Right ventricle myocardium inferior (tissue), 1 donor: ENCODE data around the gene TIMM9. TPM values are rescaled to one million over a fixed set of nuclear protein-coding genes. Genes with fewer than 3 reads are reported as not detected.
"Not testable (repeated sequence)": the region's sequence is repeated elsewhere in the genome, so short reads cannot be mapped to it uniquely, and the experiment has no call there.

Experiments
- ATAC-seq: fragments of 200-7000 bp; cut with Tn5 transposase; one replicate; pipeline ENCODE4 v1.9.1; 2020; ENCODE audit warnings: mild to moderate bottlenecking, moderate library complexity
- DNase-seq: peaks from one replicate; pipeline ENCODE4 v3.0.0; 2021; ENCODE audit errors: missing footprints
- intact Hi-C: fragments of 100-400 bp; cut with DNase I; formaldehyde crosslinking; loops from one replicate; pipeline ENCODE4 v1.11.0; 2022
- total RNA-seq: library from RNA; stranded (reverse); fragmentation: NEBNext Ultra II Directional; extraction: Animal tissue kit (Norgen Biotek cat#: 25700); gene quantifications from one replicate; pipeline ENCODE4 v1.2.1, GENCODE V29; 2021
- donor health status: DM: no; HTN: yes; CAD: no; lungs with severe emphysema.

Gene TIMM9
- total RNA-seq, 1 donor from 2014 or later = 24.1 TPM

DNA sequence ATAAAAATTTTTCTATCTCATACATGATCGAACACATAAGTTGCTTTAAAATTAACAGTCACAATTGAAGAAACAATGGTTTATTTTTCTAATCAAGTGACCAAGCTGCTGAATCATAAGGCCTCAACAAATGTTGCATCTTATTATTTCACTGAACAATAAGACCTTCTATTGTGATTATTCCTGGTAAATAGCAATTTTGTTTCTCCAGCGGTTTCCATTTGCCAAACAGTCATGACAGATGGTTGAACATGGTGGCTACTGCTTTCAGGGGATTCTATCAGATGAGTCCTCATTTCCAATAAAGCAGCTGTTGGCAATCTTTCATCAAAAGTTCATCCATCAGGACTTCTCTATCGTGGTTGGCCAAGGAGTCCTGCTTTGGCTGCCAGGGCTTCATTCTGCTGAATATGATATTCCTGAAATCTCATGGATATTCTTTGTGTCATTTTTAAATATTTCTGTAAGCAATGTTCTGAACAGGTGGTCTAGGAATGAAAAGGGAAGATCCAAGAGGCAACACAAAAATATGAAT is 18.6 kb downstream of the TIMM9 start:
- intact Hi-C loops = no loop called here
- DNase-seq (no peak), ATAC-seq (no peak)

DNA sequence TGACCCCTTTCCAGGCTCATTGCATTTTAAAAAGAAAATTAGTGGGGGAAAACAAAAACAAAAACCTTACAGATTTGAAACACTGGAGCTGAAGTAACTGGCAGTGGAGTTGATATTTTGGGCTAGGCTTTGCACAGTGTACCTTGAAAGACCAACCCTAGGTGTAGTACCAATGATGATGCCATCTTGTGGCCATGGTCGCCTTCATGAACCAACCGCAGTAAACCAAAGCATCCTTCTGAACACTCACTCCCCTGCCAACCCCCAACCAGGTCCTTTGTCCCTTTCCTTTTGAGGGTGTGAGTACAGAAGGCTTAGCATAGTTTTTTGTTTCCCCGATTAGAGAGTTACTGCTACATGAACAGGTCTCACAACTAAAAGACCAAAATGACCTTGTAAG is 25.7 kb downstream of the TIMM9 start:
- DNase-seq = no peak
- intact Hi-C loops = no loop called here
- ATAC-seq = no peak

DNA sequence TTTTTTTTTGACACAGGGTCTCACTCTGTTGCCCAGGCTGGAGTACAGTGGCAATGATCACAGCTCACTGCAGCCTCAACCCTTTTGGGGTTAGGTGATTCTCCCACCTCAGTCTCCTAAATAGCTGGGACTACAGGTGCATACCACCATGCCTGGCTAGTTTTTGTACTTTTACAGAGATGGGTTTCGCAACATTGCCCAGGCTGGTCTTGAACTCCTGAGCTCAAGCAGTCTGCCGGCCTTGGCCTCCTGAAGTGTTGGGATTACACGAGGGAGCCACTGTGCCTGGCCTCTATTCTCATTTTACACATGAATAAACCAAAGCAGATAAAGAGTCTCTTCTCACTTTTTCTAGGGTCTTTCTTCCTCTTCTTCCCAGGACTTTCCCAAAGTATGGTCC is 28.4 kb downstream of the TIMM9 start:
- intact Hi-C loops = no loop called here
- DNase-seq (no peak), ATAC-seq (no peak)

DNA sequence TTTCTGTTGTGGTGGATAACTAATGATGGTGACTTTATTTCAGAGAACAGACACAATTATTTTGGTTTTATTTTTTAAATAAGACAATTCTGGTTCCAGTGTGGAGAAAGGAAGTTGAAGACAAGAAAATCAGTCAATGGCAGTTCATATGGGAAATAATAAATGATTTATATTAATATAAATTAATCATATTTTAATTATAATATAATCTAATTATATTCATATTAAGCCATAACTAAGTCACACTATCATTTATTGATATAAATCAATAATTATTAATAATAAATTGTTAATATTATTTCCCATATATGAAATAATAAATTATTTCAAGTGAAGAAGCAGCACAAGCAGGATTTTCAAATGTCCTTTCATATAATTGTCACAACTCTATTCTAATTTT is 28.8 kb downstream of the TIMM9 start:
- DNase-seq (no peak), ATAC-seq (no peak)
- intact Hi-C loops = no loop called here

DNA sequence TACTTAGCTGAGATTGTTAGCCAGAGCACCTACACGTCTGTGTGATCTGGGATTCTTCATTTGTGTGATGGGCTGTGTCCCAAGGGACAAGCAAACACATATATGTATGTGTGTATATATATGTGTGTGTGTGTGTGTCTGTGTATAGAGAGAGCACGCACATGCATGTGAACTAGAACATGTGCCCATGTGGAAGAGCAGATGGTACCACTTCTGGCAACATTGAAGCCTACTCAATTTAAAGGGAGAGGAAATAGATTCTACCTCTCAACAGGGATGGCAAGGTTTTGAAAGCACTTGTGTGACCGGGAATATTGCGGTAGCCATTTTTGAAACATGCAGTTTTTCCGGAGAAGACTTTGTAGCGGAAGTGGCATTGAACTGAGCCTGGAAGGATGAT is 30.2 kb downstream of the TIMM9 start:
- DNase-seq = no peak
- ATAC-seq = no peak
- intact Hi-C loops = no loop called here

DNA sequence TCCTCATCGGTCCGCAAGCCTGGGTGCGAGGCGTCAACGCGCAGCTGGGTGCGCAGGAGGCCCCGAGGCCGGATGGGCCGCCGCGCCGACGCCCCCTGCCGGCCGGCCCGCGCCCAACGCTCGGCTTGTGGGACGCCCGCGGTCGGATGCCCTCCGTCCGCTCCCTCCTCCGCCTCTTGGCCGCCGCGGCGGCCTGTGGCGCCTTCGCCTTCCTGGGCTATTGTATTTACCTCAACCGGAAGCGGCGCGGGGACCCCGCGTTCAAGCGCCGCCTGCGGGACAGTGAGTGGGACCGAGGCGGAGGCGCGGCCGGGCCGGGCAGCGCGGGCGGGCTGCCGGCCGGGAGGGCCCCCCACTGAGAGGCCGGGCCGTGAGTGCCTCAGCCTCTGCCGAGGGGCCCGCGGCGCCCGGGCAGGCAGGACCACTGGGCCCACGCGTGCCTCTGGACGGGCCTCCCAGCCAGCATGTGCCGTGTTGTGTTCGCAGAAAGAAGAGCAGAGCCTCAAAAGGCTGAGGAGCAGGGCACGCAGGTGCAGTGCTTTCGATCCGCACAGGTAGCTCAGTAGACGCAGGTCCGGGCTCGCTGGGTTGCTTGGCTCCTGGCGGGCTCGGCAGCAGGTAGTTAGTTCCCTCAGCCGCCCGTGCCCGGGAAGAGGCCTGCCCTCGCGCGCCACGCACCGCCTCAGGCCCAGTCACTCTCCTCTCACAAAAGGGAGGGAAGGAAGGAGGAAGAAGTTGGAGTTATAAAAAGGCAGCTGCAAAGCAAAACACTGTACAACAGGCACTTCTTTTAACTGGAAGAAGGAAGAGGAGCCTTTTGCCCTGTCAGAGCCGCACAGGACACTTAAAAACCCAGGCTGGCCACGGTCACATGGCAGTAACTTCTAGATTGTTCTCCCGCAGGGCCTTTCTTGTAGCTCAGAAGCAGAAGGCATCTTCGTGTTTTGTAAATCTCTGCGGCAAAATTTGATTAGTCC is 31.2 kb downstream of the TIMM9 start, which contains the start of gene TOMM20L:
Gene TOMM20L, plus strand, starts transcription at position 119 of the 977 bp plus-strand sequence. Its CDS starts 28 bp downstream, at position 147.
- ATAC-seq (peak; percentile 95), DNase-seq (peak; percentile 90)
- intact Hi-C loops = no loop called here

DNA sequence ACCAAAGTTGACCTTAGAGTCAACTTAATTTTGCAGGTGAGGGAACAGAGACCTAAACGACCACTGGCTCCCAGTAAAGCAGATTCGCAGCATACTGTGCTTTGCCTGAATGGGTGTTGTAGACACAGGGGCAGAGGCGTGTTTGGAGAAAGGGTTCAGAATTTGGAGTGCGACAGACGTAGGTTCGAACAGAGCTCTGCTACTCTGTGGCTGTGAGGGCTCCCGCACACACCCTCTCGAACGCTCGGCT is 31.8 kb downstream of the TIMM9 start:
- DNase-seq (no peak), ATAC-seq (no peak)
- intact Hi-C loops = no loop called here

DNA sequence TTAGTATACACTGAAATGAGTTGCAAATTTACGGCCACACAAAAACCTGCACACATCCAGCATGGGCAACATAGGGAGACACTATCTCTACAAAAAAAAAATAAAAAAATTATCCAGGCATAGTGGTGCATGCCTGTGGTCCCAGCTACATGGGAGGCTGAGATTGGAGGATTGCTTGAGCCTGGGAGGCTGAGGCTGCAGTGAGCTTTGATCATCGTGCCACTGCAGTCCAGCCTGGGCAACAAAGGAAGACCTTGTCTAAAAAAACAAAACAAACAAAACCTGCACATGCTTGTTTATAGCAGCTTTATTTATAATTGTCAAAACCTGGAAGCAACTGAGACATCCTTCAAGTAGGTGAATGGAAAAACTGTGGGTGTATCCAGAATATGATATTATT is 36.5 kb downstream of the TIMM9 start:
- intact Hi-C loops = no loop called here
- no peak for ATAC-seq
- no peak for DNase-seq

DNA sequence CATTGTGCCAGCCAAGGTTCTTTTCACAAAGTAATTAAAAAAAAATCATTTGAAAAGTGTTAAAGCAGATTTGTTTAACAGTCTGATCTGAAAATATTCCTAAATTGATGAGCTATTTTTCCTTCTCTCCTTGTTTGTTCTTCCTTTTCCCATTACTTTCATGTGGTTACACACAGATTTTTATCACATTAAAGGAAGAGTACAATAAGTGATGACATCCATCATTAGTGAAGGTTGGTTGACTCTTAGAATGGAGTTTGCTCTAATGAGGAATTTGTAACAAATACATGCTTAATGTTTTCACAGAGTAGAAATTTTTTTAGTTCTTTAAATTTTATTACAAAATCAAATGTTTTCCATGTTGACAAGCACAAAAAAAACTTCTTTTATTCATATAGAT is 50.5 kb downstream of the TIMM9 start:
- DNase-seq (no peak), ATAC-seq (no peak)
- intact Hi-C loops = no loop called here

DNA sequence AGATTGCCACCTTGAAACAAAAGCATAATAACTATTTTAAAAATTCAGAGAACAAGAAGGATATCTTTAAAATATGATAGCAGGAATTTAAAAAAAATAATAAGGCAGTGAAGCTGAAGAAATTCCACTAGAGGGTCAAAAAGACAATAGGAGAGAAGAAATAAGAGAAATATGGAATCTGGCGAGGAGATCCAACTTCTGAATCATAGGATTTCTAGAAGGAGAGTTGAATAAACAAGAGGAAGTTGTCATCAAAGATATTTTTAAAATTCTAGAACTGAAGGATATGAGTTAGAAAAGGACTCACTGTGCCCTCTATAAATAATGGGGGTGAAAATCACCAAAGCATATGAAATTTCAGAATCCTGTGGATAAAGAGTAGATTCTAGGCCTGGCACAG is 58.4 kb downstream of the TIMM9 start:
- intact Hi-C loops = no loop called here
- ATAC-seq = no peak
- DNase-seq = no peak

DNA sequence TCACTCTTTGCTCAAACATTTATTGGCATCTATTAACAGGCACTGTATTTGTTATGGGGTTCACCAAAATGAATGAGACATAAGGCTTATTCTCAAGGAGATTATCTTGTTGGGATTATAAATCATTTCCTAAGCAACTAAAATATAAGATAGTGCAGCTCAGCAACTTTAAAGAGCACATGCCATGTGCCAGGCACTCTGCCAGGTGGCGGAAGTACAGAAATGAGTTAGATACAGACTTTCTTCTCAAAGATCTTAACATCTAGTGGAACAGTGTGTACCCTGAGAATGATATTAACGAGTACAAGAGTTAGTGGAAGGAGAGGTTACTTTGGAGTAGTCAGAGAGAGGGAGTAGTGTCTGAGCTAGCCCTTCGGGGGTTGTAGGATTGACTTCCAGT is 60.0 kb downstream of the TIMM9 start:
- intact Hi-C loops = no loop called here
- DNase-seq (peak; percentile 37), ATAC-seq (no peak)

DNA sequence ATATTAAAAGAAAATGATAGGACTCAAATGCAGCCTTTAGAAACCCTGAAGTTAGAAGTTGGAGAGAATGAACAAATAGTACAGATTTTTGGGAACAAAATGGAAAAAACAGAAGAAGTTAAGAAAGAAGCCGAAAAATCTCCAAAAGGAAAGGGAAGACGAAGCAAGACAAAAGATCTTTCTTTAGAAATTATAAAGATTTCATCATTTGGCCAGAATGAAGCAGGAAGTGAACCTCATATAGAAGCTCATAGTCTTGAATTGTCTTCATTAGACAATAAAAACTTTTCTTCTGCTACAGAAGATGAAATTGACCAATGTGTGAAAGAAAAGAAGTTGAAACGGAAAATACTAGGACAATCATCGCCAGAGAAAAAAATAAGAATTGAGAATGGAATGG is 63.0 kb downstream of the TIMM9 start:
- DNase-seq (no peak), ATAC-seq (no peak)
- intact Hi-C loops = loop anchor here (5.0 kb wide), 1 partner anchor 257 kb away; no protein-coding TSS in a partner anchor

DNA sequence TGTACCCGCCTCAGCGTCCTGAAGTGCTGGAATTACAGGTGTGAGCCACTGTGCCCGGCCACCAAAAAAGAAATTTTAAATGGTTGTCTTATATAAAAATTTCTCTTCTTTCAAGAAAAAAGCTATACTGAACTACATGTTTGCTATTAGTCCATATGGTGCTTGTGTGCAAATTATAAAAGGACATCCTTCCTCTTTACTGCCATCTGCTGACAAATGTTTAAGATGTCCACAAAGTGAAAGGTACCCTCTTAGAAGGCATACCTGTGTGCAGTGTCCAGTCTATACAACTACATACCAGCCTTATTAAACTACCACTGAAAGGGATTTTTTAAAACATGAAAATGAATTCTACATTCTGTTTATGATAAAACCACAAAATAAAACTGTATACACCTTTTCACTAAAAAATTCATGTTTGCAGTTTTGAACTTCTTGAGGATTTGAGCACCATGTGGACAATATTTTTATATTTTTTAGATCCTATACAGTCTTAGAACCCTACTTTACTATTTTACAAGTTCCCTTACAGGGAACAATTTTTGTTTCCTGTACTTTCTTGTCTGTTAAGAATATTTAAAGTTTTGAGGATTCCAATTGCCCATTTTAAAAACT is 64.4 kb downstream of the TIMM9 start:
- DNase-seq = no peak
- ATAC-seq = no peak
- intact Hi-C loops = loop anchor here (5.0 kb wide), 1 partner anchor 256 kb away; no protein-coding TSS in a partner anchor

DNA sequence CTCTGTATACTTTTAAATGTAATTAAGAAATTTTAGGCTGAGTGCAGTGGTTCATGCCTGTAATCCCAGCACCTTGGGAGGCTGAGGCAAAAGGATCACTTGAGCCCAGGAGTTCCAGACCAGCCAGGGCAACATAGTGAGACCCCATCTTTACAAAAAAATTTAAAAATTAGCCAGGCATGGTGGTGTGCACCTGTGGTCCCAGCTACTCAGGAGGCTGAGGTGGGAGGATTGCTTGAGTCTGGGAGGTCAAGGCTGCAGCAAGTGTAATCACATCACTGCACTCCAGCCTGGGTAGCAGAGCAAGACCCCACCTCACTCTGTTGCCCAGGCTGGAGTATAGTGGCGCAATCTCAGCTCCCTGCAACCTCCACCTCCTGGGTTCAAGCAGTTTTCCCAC is 65.1 kb downstream of the TIMM9 start:
- intact Hi-C loops = loop anchor here (5.0 kb wide), 1 partner anchor 255 kb away; no protein-coding TSS in a partner anchor
- ATAC-seq, DNase-seq: not testable (repeated sequence)

Other genes starting within 250 kb of the TIMM9 start
- gene ACTR10, start 227.4 kb downstream of the TIMM9 start, total RNA-seq = 75.5 TPM
- gene PSMA3, start 182.7 kb downstream of the TIMM9 start, total RNA-seq = 149 TPM
- 14.7 TPM for gene ARID4A, start 129.0 kb downstream of the TIMM9 start, total RNA-seq
- not detected for gene TOMM20L, start 31.6 kb downstream of the TIMM9 start, total RNA-seq
- gene KIAA0586, start 188 bp upstream of the TIMM9 start, total RNA-seq = 11.3 TPM
- gene DACT1, start 210.4 kb upstream of the TIMM9 start, total RNA-seq = 2.8 TPM